Stimulated activated naive CD8-positive, alpha-beta T cell treated with anti-CD3 and anti-CD28 coated beads, Interleukin-15, amount 100 ng/mL, for 72 hours (primary cell): ENCODE measurements around the gene ASIC4.
A peak's percentile ranks its signal among the peaks of the same experiment; 100 is the strongest.

Experiments used
- ATAC-seq: fragments of 150-1000 bp; cut with Tn5 transposase; 2 replicates; pipeline ENCODE4 v1.10.0; 2021; ENCODE audit warnings: mild to moderate bottlenecking, moderate library complexity
- DNase-seq, 2 donors: peaks; one replicate each; pipeline ENCODE4 v3.0.0; 2021 to 2022
- H3K27ac Mint-ChIP-seq, 2 donors: one replicate each; pipeline ENCODE4 v1.8.0; 2022; ENCODE audit warnings: mild to moderate bottlenecking in 2 of 2, mixed read lengths in 2 of 2, moderate library complexity in 2 of 2
- H3K27me3 Mint-ChIP-seq: one replicate; pipeline ENCODE4 v1.8.0; 2022; ENCODE audit warnings: mixed read lengths
- H3K4me1 Mint-ChIP-seq: one replicate; pipeline ENCODE4 v1.8.0; 2022; ENCODE audit warnings: mild to moderate bottlenecking, mixed read lengths
- H3K4me3 Mint-ChIP-seq, 2 donors: one replicate each; pipeline ENCODE4 v1.8.0; 2022; ENCODE audit warnings: mild to moderate bottlenecking in 2 of 2, mixed read lengths in 2 of 2, moderate library complexity in 1 of 2
- H3K9me3 Mint-ChIP-seq, 2 donors: one replicate each; pipeline ENCODE4 v1.8.0; 2022; ENCODE audit warnings: mixed read lengths in 2 of 2

Gene ASIC4

DNA sequence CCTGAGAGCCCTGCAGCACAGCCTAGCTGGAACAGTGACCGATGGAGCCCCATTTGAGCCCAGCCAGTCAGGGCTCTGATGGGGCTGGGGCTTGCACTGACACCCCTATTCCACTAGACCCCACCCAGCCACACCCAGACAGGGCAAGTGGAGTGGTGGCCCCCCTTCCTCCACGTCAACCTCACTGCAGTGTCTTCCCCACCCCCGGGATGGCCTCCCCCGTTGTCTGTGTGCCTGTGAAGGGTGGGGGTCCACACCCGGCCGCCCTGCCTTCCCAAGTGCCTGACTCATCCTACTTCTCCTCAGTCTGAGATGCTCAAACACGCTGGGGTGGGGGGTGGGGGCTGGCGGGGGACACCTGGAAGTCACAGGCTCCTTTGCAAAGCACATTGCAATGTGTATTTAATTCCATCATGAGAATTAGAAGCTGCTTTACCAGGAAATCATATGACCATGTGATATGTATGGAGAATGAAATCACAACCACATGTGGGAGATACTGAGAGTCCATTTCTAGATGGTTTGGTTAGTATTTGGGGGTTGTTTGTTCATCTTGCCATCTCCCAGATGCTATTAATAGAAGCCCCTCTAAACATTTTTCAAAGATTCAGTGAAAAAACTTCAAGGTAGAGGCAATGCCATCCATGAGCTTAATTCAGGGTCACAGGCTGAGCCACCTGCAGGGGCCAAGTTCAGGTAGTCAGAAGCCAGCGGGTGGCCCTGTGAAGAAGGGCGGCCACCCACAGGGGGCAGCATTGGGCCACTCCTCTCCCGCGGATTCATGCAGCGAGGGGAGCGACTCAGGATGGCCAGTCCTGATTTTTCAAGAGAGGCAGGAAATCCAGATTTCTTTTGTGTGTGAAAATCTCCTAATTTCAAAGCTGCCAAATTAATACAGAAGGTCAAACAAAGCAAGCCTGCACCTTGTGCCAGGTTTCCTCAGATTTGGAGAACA lies 38.3 kb upstream of the ASIC4 start:
- peak overlapping the region in 1 of 2 donors; percentile 26 for H3K4me3 Mint-ChIP-seq
- DNase-seq (peak; percentile 60 to 64), ATAC-seq (peak; percentile 65)
- H3K9me3 Mint-ChIP-seq = no peaks in the 10 kb centered on the region
- peaks cover 7% of the 10 kb centered on the region for H3K4me1 Mint-ChIP-seq
- peaks cover 7% of the 10 kb centered on the region for H3K27me3 Mint-ChIP-seq
- no peak overlapping the region for H3K27ac Mint-ChIP-seq

GRCh38 chr2:219476652-219477151 lies 37.6 kb upstream of the ASIC4 start:
- Mint-ChIP-seq H3K27me3 (peaks cover 15% of the 10 kb centered on the region), H3K4me1 (peaks cover 7% of the 10 kb centered on the region), H3K27ac (no peak overlapping the region), H3K4me3 (no peak overlapping the region), H3K9me3 (no peaks in the 10 kb centered on the region)
- ATAC-seq (no peak), DNase-seq (no peak)

- DNase-seq (no peak), ATAC-seq (no peak)
- peaks cover 7% of the 10 kb centered on the region for H3K4me1 Mint-ChIP-seq
- H3K9me3 Mint-ChIP-seq = no peaks in the 10 kb centered on the region
- peaks cover 19% of the 10 kb centered on the region for H3K27me3 Mint-ChIP-seq
- no peak overlapping the region for H3K27ac Mint-ChIP-seq
- no peak overlapping the region for H3K4me3 Mint-ChIP-seq
Measured at GRCh38 chr2:219477179-219477578, 37.1 kb upstream of the ASIC4 start.

GRCh38 chr2:219477815-219478214 lies 36.5 kb upstream of the ASIC4 start:
- ATAC-seq (no peak), DNase-seq (no peak)
- Mint-ChIP-seq H3K27me3 (peaks cover 26% of the 10 kb centered on the region), H3K27ac (no peak overlapping the region), H3K9me3 (no peaks in the 10 kb centered on the region), H3K4me1 (peaks cover 9% of the 10 kb centered on the region), H3K4me3 (no peak overlapping the region)

GRCh38 chr2:219478916-219479315 lies 35.4 kb upstream of the ASIC4 start:
- no peak overlapping the region for H3K4me3 Mint-ChIP-seq
- no peak for DNase-seq
- no peaks in the 10 kb centered on the region for H3K9me3 Mint-ChIP-seq
- H3K27ac Mint-ChIP-seq = no peak overlapping the region
- no peak for ATAC-seq
- H3K4me1 Mint-ChIP-seq = peaks cover 14% of the 10 kb centered on the region
- peaks cover 34% of the 10 kb centered on the region for H3K27me3 Mint-ChIP-seq

- Mint-ChIP-seq H3K27me3 (peaks cover 45% of the 10 kb centered on the region), H3K27ac (no peak overlapping the region), H3K4me3 (no peak overlapping the region), H3K4me1 (peaks cover 20% of the 10 kb centered on the region), H3K9me3 (no peaks in the 10 kb centered on the region)
- no peak for DNase-seq
- no peak for ATAC-seq
Measured at GRCh38 chr2:219480004-219480403, 34.3 kb upstream of the ASIC4 start.

DNA sequence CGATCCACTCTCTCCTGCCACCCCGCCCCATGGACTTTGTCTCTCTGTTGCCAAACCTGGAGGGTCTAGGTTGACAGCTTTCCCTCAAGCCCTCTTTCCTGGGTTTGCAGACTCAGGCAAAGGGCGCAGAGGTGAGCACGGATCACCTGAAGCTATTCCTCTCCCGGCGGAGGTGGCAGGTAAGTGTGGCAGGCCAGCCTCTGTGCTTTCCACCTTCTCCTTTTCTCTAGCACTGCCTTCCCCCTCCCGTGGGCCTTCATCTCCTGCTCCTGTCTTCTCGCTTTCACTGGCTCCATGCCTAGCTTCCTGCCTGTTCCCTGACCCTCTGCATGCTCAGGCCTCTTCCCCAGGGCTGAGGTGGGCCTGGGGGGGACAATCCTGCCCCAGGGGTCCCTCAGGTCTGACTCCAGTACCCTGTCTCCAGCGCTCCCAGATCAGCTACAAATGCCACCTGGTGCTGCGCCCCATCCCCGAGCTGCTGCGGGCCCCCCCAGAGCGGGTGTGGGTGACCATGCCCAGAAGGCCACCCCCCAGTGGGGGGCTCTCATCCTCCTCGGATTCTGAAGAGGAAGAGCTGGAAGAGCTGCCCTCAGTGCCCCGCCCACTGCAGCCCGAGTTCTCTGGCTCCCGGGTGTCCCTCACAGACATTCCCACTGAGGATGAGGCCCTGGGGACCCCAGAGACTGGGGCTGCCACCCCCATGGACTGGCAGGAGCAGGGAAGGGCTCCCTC lies 31.4 kb upstream of the ASIC4 start:
- peaks cover 73% of the 10 kb centered on the region for H3K27me3 Mint-ChIP-seq
- no peaks in the 10 kb centered on the region for H3K9me3 Mint-ChIP-seq
- ATAC-seq (peak; percentile 20), DNase-seq (no peak)
- no peak overlapping the region for H3K27ac Mint-ChIP-seq
- no peak overlapping the region for H3K4me3 Mint-ChIP-seq
- H3K4me1 Mint-ChIP-seq = peaks cover 12% of the 10 kb centered on the region

DNA sequence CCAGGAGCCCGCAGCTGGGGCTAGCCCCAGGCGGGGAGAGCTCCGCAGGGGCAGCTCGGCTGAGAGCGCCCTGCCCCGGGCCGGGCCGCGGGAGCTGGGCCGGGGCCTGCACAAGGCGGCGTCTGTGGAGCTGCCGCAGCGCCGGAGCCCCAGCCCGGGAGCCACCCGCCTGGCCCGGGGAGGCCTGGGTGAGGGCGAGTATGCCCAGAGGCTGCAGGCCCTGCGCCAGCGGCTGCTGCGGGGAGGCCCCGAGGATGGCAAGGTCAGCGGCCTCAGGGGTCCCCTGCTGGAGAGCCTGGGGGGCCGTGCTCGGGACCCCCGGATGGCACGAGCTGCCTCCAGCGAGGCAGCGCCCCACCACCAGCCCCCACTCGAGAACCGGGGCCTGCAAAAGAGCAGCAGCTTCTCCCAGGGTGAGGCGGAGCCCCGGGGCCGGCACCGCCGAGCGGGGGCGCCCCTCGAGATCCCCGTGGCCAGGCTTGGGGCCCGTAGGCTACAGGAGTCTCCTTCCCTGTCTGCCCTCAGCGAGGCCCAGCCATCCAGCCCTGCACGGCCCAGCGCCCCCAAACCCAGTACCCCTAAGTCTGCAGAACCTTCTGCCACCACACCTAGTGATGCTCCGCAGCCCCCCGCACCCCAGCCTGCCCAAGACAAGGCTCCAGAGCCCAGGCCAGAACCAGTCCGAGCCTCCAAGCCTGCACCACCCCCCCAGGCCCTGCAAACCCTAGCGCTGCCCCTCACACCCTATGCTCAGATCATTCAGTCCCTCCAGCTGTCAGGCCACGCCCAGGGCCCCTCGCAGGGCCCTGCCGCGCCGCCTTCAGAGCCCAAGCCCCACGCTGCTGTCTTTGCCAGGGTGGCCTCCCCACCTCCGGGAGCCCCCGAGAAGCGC lies 30.6 kb upstream of the ASIC4 start:
- peak overlapping the region; percentile 61 to 81 for H3K4me3 Mint-ChIP-seq
- H3K9me3 Mint-ChIP-seq = no peaks in the 10 kb centered on the region
- ATAC-seq (peak; percentile 32), DNase-seq (no peak)
- peaks cover 12% of the 10 kb centered on the region for H3K4me1 Mint-ChIP-seq
- H3K27ac Mint-ChIP-seq = no peak overlapping the region
- peaks cover 82% of the 10 kb centered on the region for H3K27me3 Mint-ChIP-seq

DNA sequence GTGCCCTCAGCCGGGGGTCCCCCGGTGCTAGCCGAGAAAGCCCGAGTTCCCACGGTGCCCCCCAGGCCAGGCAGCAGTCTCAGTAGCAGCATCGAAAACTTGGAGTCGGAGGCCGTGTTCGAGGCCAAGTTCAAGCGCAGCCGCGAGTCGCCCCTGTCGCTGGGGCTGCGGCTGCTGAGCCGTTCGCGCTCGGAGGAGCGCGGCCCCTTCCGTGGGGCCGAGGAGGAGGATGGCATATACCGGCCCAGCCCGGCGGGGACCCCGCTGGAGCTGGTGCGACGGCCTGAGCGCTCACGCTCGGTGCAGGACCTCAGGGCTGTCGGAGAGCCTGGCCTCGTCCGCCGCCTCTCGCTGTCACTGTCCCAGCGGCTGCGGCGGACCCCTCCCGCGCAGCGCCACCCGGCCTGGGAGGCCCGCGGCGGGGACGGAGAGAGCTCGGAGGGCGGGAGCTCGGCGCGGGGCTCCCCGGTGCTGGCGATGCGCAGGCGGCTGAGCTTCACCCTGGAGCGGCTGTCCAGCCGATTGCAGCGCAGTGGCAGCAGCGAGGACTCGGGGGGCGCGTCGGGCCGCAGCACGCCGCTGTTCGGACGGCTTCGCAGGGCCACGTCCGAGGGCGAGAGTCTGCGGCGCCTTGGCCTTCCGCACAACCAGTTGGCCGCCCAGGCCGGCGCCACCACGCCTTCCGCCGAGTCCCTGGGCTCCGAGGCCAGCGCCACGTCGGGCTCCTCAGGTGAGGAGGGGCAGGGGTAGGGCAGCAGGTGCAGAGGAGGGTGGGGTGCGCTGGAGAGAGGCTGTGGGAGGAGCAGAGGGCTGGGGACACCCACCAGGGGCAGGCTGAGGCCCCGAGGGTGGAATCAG lies 29.7 kb upstream of the ASIC4 start:
- Mint-ChIP-seq H3K27me3 (peaks cover 90% of the 10 kb centered on the region), H3K4me3 (peak overlapping the region; percentile 61 to 81)
- no peak for DNase-seq

GRCh38 chr2:219485201-219485580 lies 29.1 kb upstream of the ASIC4 start:
- peaks cover 12% of the 10 kb centered on the region for H3K4me1 Mint-ChIP-seq
- H3K9me3 Mint-ChIP-seq = no peaks in the 10 kb centered on the region
- peaks cover 93% of the 10 kb centered on the region for H3K27me3 Mint-ChIP-seq
- ATAC-seq (no peak), DNase-seq (no peak)
- H3K4me3 Mint-ChIP-seq = peak overlapping the region in 1 of 2 donors; percentile 33
- no peak overlapping the region for H3K27ac Mint-ChIP-seq

More for the DNA sequence above, 29.7 kb upstream of the ASIC4 start:
- Mint-ChIP-seq H3K27ac (no peak overlapping the region), H3K4me1 (peaks cover 12% of the 10 kb centered on the region), H3K9me3 (no peaks in the 10 kb centered on the region)
- peak; percentile 29 for ATAC-seq

- no peaks in the 10 kb centered on the region for H3K9me3 Mint-ChIP-seq
- peaks cover 88% of the 10 kb centered on the region for H3K27me3 Mint-ChIP-seq
- ATAC-seq = no peak
- H3K4me3 Mint-ChIP-seq = no peak overlapping the region
- DNase-seq = no peak
- H3K27ac Mint-ChIP-seq = no peak overlapping the region
- peaks cover 12% of the 10 kb centered on the region for H3K4me1 Mint-ChIP-seq
Measured at GRCh38 chr2:219486380-219486959, 27.8 kb upstream of the ASIC4 start.

DNA sequence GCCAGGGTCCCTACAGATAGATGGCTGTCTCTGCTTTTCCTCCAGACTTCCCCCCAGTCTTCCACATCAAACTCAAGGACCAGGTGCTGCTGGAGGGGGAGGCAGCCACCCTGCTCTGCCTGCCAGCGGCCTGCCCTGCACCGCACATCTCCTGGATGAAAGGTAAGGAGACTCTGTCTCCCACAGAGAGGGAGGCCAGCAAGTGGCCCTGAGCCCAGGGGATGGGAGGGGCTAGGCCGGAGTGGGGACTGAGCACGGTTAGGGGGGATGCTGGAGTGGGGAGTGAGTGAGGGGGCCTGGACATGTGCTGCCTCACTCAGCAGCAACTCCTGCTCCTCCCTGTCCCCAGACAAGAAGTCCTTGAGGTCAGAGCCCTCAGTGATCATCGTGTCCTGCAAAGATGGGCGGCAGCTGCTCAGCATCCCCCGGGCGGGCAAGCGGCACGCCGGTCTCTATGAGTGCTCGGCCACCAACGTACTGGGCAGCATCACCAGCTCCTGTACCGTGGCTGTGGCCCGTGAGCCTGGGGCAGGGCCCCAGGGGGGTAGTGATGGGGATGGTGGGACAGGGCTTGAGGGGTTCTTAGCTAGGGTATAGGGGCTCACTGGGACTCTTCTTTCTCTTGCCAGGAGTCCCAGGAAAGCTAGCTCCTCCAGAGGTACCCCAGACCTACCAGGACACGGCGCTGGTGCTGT lies 26.0 kb upstream of the ASIC4 start:
- no peak overlapping the region for H3K4me3 Mint-ChIP-seq
- no peak overlapping the region for H3K27ac Mint-ChIP-seq
- H3K4me1 Mint-ChIP-seq = peaks cover 8% of the 10 kb centered on the region
- ATAC-seq (no peak), DNase-seq (no peak)
- no peaks in the 10 kb centered on the region for H3K9me3 Mint-ChIP-seq
- peaks cover 87% of the 10 kb centered on the region for H3K27me3 Mint-ChIP-seq

GRCh38 chr2:219488844-219489194 lies 25.5 kb upstream of the ASIC4 start:
- DNase-seq (no peak), ATAC-seq (no peak)
- H3K4me3 Mint-ChIP-seq = no peak overlapping the region
- H3K9me3 Mint-ChIP-seq = no peaks in the 10 kb centered on the region
- peaks cover 89% of the 10 kb centered on the region for H3K27me3 Mint-ChIP-seq
- peaks cover 6% of the 10 kb centered on the region for H3K4me1 Mint-ChIP-seq
- H3K27ac Mint-ChIP-seq = no peak overlapping the region

DNA sequence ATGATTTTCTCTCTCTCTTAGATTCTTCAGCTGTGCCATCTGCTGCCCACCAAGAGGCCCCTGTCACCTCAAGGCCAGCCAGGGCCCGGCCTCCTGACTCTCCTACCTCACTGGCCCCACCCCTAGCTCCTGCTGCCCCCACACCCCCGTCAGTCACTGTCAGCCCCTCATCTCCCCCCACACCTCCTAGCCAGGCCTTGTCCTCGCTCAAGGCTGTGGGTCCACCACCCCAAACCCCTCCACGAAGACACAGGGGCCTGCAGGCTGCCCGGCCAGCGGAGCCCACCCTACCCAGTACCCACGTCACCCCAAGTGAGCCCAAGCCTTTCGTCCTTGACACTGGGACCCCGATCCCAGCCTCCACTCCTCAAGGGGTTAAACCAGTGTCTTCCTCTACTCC lies 25.0 kb upstream of the ASIC4 start:
- Mint-ChIP-seq H3K27me3 (peaks cover 89% of the 10 kb centered on the region), H3K9me3 (no peaks in the 10 kb centered on the region), H3K4me1 (peaks cover 1% of the 10 kb centered on the region), H3K27ac (no peak overlapping the region), H3K4me3 (no peak overlapping the region)
- ATAC-seq = no peak
- no peak for DNase-seq
